ENCODE results near the gene ANKH. TPM values are rescaled to one million over a fixed set of nuclear protein-coding genes. Genes with fewer than 3 reads are reported as not detected.

The ANKH gene
- total and polyA plus RNA-seq, 10 of the 15 experiments (the other 5 are each of a cell fraction or from before 2014, with no cell fraction given): 2.1 to 43.9 (median 14.4) TPM

DNA sequence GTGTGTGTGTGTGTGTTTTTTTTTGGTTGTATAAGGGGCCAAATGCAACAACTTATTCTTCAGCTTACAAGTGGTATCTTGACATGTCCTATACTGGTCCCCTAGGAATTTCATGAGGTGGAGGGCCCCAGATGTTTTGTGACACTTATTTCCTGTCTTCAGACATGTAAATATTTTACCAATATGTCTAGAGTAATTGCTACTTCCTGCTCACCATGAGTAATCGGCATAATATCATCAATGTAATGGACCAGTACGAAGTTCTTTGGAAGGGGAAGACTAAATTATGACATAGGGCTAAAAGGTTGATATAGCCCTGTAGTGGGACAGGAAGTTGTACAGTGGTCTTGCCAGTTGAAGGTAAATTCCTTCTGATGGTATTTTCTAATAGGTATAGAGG, 210.7 kb downstream of the ANKH start:
- in situ Hi-C loops (cut with MboI): loop anchor here (25.0 kb wide), 1 partner anchor 499 kb away; no protein-coding TSS in a partner anchor
- CTCF ChIA-PET: interaction anchor here (1.9 kb wide), 1 partner anchor 12 kb away, joined by 12 read pairs; no protein-coding TSS in a partner anchor
- no TSS peak for BruUV-seq (replicated peaks)
- Histone ChIP-seq H2AFZ (ENCODE audit: control insufficient read depth, low read depth, low read length) (no peak overlapping the region), H3K4me2 (ENCODE audit: control insufficient read depth, insufficient read depth) (no peak overlapping the region), H3K79me2 (ENCODE audit: control insufficient read depth, insufficient read depth, low read length) (peaks cover 38% of the 10 kb centered on the region), H3K27me3 (replicated peaks in 1 of 2; ENCODE audit: control insufficient read depth in 2 of 2, insufficient read depth in 2 of 2, low read length in 1 of 2) (no peaks in the 10 kb centered on the region), H3K9ac (ENCODE audit: control insufficient read depth, insufficient read depth, low read length) (no peak overlapping the region), H3K36me3 (ENCODE audit: control insufficient read depth in 2 of 2, insufficient read depth in 2 of 2, low read length in 1 of 2) (0 out of 4 replicates have a peak, but pooled peaks cover 0 to 5% of the 10 kb centered on the region in 2 experiments), H3K27ac (ENCODE audit: control insufficient read depth, insufficient read depth) (no peak overlapping the region), H4K20me1 (ENCODE audit: control insufficient read depth, insufficient read depth) (no peaks in the 10 kb centered on the region), H3K4me1 (ENCODE audit: control insufficient read depth, insufficient read depth, low read length) (peaks cover 7% of the 10 kb centered on the region; the same call in 1 of the 2 replicates), H3K4me3 (no peak overlapping the region), H3K9me3 (replicated peaks; ENCODE audit: control insufficient read depth, insufficient read depth, low read length) (no peaks in the 10 kb centered on the region; the same call in 1 of the 3 replicates)
- RAD21 ChIA-PET (ENCODE audit: unreplicated experiment): interaction anchor here (1.3 to 1.9 kb wide), 2 partner anchors 12 to 17 kb away, joined by 3 to 5 read pairs; no protein-coding TSS in a partner anchor
- intact Hi-C loops (cut with micrococcal nuclease; ENCODE audit: unreplicated experiment): no loop called here
- no peak for DNase-seq (ENCODE audit: low read depth, low spot score)
- SMC1A ChIA-PET (ENCODE audit: uncharacterized antibody, unreplicated experiment): interaction anchor here (1.1 kb wide), 1 partner anchor 12 kb away, joined by 3 read pairs; no protein-coding TSS in a partner anchor
- no peak for FAIRE-seq
- no peak for ATAC-seq
- 4% methylated on average over 2 of the region's 2 CpGs for WGBS (ENCODE audit: insufficient coverage, insufficient replicate concordance, low lambda C conversion rate, missing lambda C conversion rate)
- TF ChIP-seq SMAD1 (IDR thresholded peaks at IDR 0.05; ENCODE audit: low read depth, partially characterized antibody) (no peak), EZH2 (IDR thresholded peaks at IDR 0.05; ENCODE audit: borderline replicate concordance, control insufficient read depth, low read depth, low read length) (no peak), SPI1 (IDR thresholded peaks at IDR 0.05; ENCODE audit: borderline replicate concordance, insufficient read depth, low read depth, low read length) (no peak), ESRRA (IDR thresholded peaks at IDR 0.05; ENCODE audit: low read length) (no peak), ZSCAN29 (IDR thresholded peaks at IDR 0.05) (no peak), ZNF207 (IDR thresholded peaks at IDR 0.05; ENCODE audit: borderline replicate concordance) (no peak), CREM (IDR thresholded peaks at IDR 0.05; ENCODE audit: low read depth) (no peak), TCF12 (IDR thresholded peaks at IDR 0.05; ENCODE audit: low read depth, low read length) (no peak), MTA2 (IDR thresholded peaks at IDR 0.05; ENCODE audit: low read depth) (no peak), FOXM1 (IDR thresholded peaks at IDR 0.05; ENCODE audit: low read depth, low read length) (no peak)
- POLR2A ChIA-PET: interaction anchor here (0.7 to 0.9 kb wide), 2 partner anchors 9 to 42 kb away, joined by 3 to 9 read pairs; no protein-coding TSS in a partner anchor

Data from GM12878 (cell line).